GM21737 (cell line): ENCODE measurements around the gene AMIGO3.

Experiments
- ATAC-seq: cut with Tn5 transposase; IDR thresholded peaks from one replicate; pipeline ENCODE4 v1.9.1; 2021; ENCODE audit warnings: mild to moderate bottlenecking, moderate library complexity; ENCODE audit not compliant: unreplicated experiment

AMIGO3 gene

GRCh38 chr3:49725906-49726681 is 6.6 kb upstream of the AMIGO3 start:
- no peak for ATAC-seq

GRCh38 chr3:49724586-49724985 is 5.1 kb upstream of the AMIGO3 start:
- no peak for ATAC-seq

- ATAC-seq: peak; percentile 76
These were observed 4.4 kb upstream of the AMIGO3 start, which contains the start of gene GMPPB for GRCh38 chr3:49723628-49724551. TSS of gene GMPPB (minus strand) at chr3:49723951. CDS start at chr3:49723726, 225 bp downstream.

- ATAC-seq: no peak
These were observed 3.8 kb upstream of the AMIGO3 start for GRCh38 chr3:49723296-49723627.

GRCh38 chr3:49722896-49723295 is 3.4 kb upstream of the AMIGO3 start:
- no peak for ATAC-seq

- ATAC-seq: no peak
These were observed 2.7 kb upstream of the AMIGO3 start for GRCh38 chr3:49721896-49722781.

GRCh38 chr3:49721596-49721895 is 2.1 kb upstream of the AMIGO3 start:
- ATAC-seq: no peak

GRCh38 chr3:49720855-49721595 is 1.5 kb upstream of the AMIGO3 start:
- ATAC-seq: no peak

GRCh38 chr3:49718858-49719213 is 648 bp downstream of the AMIGO3 start:
- ATAC-seq: no peak

- no peak for ATAC-seq
These were observed 1.3 kb downstream of the AMIGO3 start for GRCh38 chr3:49717959-49718857.

- ATAC-seq: no peak
These were observed 2.1 kb downstream of the AMIGO3 start for GRCh38 chr3:49717211-49717958.

GRCh38 chr3:49716691-49717210 is 2.7 kb downstream of the AMIGO3 start:
- no peak for ATAC-seq

- no peak for ATAC-seq
These were observed 3.3 kb downstream of the AMIGO3 start for GRCh38 chr3:49716169-49716568.

GRCh38 chr3:49715611-49716121 is 3.8 kb downstream of the AMIGO3 start:
- no peak for ATAC-seq

- no peak for ATAC-seq
These were observed 4.5 kb downstream of the AMIGO3 start for GRCh38 chr3:49714728-49715550.

- no peak for ATAC-seq
These were observed 6.0 kb downstream of the AMIGO3 start for GRCh38 chr3:49713336-49714105.
